Neutrophil (primary cell): ENCODE results near the gene CSAD.
"Not testable (repeated sequence)": the region's sequence is repeated elsewhere in the genome, so short reads cannot be mapped to it uniquely, and the experiment has no call there.

Experiments used
- H3K27ac ChIP-seq: fragments of 200-600 bp; sonication (generic); 2 replicates; pipeline ENCODE4 v1.5.1; 2016; ENCODE audit warnings: mild to moderate bottlenecking, moderate library complexity
- H3K27me3 ChIP-seq: fragments of 200-600 bp; sonication (generic); 2 replicates; pipeline ENCODE4 v1.6.0; 2016; ENCODE audit warnings: mild to moderate bottlenecking
- H3K36me3 ChIP-seq: fragments of 200-600 bp; sonication (generic); 2 replicates; pipeline ENCODE4 v1.5.1; 2017
- H3K4me1 ChIP-seq, 2 experiments: fragments of 200-600 bp in 1 of 2; sonication (generic) in 1 of 2; 1 replicate in 1 of 2; 2 replicates in 1 of 2; pipeline versions ENCODE4 v1.5.1 to v1.6.1; 2013 to 2016; ENCODE audit warnings: low read depth in 1 of 2, low read length in 1 of 2, mild to moderate bottlenecking in 1 of 2, moderate library complexity in 1 of 2; ENCODE audit not compliant: control insufficient read depth in 1 of 2, insufficient read depth in 1 of 2
- H3K4me3 ChIP-seq, 2 experiments: fragments of 200-600 bp in 1 of 2; sonication (generic) in 1 of 2; 1 replicate in 1 of 2; 2 replicates in 1 of 2; pipeline ENCODE4 v1.5.1; 2013 to 2016; ENCODE audit warnings: low read depth in 1 of 2, low read length in 1 of 2, mild to moderate bottlenecking in 1 of 2, moderate library complexity in 1 of 2
- H3K9me3 ChIP-seq: fragments of 200-600 bp; sonication (generic); 2 replicates; pipeline ENCODE4 v1.5.1; 2016
- TF ChIP-seq, protein P1 (sequence below): fragments of 200-600 bp; sonication (generic); IDR thresholded peaks from 2 replicates; pipeline ENCODE4 v1.5.1; 2016; ENCODE audit warnings: antibody characterized with exemption

Gene CSAD

DNA sequence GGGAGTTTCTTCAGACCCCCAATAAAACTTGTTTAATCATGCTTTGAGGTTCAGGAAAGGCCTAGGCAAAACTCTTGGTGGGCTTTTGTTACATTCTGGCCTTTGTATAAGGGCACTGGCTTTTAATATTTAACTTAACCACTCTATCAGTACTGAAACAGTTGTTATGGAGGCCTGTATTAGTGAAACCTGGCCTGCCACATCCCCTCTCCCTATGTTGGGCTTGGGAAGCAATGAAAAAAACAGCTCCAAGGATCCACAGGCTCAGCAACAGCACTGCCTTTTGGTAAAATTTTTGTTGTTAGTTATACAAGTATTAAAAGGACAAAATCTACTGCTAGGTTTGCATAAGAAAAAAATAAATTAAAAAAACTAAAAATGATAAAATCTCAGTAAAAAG is 66.8 kb downstream of the CSAD start:
- Histone ChIP-seq H3K36me3 (no peaks in the 10 kb centered on the region), H3K27ac (no peak overlapping the region), H3K4me1 (no peaks in the 10 kb centered on the region)

DNA sequence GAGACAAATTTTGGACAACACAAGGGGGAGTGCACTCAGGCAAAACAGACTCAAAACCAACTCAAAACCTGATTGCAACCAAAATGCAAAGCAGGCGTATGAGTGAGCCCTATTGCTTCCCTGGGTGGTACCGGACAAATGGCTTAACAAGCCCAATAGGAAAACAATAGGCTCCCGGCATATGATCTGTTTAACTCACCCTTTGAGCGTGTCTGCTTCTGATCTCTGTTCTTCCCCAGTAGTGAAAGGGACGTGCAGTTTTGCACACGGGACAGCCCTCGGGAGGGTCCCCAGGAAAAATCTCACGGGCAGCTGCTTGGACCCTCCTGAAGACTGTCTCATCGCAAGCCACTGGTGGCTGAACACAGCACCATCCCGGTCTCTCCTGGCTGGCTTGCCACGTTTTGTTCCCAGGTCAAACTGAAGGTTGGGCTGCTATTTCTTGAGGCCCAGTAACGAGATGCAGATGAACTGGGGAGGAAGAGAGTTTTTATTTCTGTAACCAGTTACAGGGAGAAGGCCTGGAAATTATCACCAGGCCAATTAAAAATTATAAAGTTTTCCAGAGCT is 67.5 kb downstream of the CSAD start:
- no peaks in the 10 kb centered on the region for H3K9me3 ChIP-seq
- TF ChIP-seq, protein P1, sequence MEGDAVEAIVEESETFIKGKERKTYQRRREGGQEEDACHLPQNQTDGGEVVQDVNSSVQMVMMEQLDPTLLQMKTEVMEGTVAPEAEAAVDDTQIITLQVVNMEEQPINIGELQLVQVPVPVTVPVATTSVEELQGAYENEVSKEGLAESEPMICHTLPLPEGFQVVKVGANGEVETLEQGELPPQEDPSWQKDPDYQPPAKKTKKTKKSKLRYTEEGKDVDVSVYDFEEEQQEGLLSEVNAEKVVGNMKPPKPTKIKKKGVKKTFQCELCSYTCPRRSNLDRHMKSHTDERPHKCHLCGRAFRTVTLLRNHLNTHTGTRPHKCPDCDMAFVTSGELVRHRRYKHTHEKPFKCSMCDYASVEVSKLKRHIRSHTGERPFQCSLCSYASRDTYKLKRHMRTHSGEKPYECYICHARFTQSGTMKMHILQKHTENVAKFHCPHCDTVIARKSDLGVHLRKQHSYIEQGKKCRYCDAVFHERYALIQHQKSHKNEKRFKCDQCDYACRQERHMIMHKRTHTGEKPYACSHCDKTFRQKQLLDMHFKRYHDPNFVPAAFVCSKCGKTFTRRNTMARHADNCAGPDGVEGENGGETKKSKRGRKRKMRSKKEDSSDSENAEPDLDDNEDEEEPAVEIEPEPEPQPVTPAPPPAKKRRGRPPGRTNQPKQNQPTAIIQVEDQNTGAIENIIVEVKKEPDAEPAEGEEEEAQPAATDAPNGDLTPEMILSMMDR: no peak
- no peaks in the 10 kb centered on the region for H3K27me3 ChIP-seq
- no peak overlapping the region for H3K4me3 ChIP-seq
- H3K27ac ChIP-seq: no peak overlapping the region
- no peaks in the 10 kb centered on the region for H3K4me1 ChIP-seq
- H3K36me3 ChIP-seq: no peaks in the 10 kb centered on the region

More for the DNA sequence above, 66.8 kb downstream of the CSAD start:
- Histone ChIP-seq H3K9me3 (no peaks in the 10 kb centered on the region), H3K4me3 (no peak overlapping the region), H3K27me3 (no peaks in the 10 kb centered on the region)
- TF ChIP-seq, protein P1: no peak

DNA sequence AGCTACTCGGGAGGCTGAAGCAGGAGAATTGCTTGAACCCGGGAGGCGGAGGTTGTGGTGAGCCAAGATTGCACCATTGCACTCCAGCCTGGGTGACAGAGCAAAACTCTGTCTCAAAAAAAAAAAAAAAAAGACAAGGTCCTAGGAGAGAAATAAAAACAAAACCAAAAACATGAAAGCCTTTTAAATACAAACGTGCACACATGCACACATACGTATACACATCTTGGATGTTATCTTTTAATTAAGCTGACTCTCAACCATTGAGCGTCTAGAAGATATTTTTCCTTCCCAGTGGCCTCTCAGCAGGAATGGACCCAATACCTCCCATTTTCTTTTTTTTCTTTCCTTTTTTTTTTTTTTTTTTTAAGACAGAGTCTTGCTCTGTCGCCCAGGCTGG is 68.3 kb downstream of the CSAD start:
- H3K9me3 ChIP-seq, H3K27ac ChIP-seq, H3K36me3 ChIP-seq, H3K4me1 ChIP-seq, H3K4me3 ChIP-seq, H3K27me3 ChIP-seq: not testable (repeated sequence)
